ENCODE data around the gene ADAMTS12. TPM values are rescaled to one million over a fixed set of nuclear protein-coding genes. Genes with fewer than 3 reads are reported as not detected.

Gene ADAMTS12
- total and polyA plus RNA-seq, 2 of the 8 experiments (the other 6 are each of a cell fraction or from before 2014, with no cell fraction given), result 6.4 to 12.8 TPM

DNA sequence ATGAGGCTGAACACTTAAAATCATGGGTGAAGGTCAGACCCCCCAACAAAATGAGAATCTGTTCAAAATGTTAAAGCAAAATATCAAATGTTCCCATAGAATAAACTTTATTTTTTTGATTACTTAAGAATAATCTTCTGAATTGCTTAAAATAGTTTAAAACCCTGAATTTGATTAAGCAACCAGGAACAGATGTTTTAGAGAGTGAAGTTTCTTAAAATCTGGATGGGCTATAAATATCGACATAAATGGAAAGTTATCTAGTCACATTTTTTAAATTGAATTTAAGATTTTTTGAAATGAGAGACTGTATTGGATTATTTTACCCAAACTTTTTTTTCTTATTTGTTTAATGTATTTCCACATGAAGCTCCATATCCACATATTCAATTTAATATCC lies 98.5 kb downstream of the ADAMTS12 start (continued):
- TF ChIP-seq SAP30 (IDR thresholded peaks at IDR 0.05; ENCODE audit: insufficient read depth, insufficient replicate concordance, low read length) (no peak), BRCA1 (IDR thresholded peaks at IDR 0.05; ENCODE audit: low read depth, low read length) (no peak), KDM5A (IDR thresholded peaks at IDR 0.05; ENCODE audit: low read length) (no peak), TAF1 (IDR thresholded peaks at IDR 0.05; ENCODE audit: low read depth, low read length) (no peak), CBX5 (IDR thresholded peaks at IDR 0.05; ENCODE audit: low read depth, low read length) (no peak), SP2 (IDR thresholded peaks at IDR 0.05; ENCODE audit: low read length) (no peak), MAFK (IDR thresholded peaks at IDR 0.05; ENCODE audit: low read depth, low read length) (no peak)

Measured in H1 (cell line).